UCSD-AML1 (cell line): ENCODE measurements around the gene KIAA0319L.

Experiments
- DNase-seq: peaks from one replicate; lab custom pipeline; 2025; ENCODE audit not compliant: unreplicated experiment; lab: John Stamatoyannopoulos, UW

KIAA0319L gene

GRCh38 chr1:35539073-35539823 lies 18.0 kb downstream of the KIAA0319L start:
- no peak for DNase-seq

GRCh38 chr1:35537806-35538205 lies 19.4 kb downstream of the KIAA0319L start:
- no peak for DNase-seq

- no peak for DNase-seq
Measured at GRCh38 chr1:35536556-35537162, 20.5 kb downstream of the KIAA0319L start.

DNA sequence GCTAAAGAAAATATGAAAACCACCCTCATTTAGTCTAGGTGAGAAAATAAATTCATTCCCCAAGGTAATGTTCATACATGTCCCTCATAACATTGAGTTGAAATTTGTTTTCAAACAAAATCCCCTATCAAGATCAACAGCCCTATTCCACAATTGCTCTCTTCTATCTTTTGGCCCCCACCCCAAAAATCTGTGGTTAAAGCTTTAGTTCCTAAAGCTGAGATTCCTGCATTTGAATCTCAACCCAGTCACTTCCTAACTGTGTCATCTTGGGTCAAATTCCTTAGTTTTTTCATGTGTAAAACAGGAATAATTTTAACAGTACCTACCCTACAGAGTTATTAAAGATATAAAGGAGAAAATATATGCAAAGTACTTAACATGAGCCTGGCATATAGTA lies 22.0 kb downstream of the KIAA0319L start:
- no peak for DNase-seq

DNA sequence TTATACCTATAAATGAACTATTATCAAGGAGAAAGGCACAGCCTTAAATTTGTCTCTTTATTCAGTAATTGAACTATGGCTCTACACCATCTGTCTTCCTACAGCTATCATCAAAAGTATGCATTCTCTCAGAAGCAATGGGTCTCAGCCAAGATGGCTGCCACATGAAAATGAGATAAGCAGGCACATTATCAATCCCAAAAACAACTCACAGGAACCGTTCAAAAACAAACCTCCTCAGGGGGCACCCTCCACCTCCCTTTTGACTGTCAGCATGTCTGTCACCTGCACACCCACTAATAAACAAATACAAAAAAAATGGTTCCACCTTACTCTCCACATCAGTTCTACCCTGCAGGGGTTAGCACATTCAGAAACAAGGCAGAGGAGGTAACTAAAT lies 23.6 kb downstream of the KIAA0319L start:
- no peak for DNase-seq

DNA sequence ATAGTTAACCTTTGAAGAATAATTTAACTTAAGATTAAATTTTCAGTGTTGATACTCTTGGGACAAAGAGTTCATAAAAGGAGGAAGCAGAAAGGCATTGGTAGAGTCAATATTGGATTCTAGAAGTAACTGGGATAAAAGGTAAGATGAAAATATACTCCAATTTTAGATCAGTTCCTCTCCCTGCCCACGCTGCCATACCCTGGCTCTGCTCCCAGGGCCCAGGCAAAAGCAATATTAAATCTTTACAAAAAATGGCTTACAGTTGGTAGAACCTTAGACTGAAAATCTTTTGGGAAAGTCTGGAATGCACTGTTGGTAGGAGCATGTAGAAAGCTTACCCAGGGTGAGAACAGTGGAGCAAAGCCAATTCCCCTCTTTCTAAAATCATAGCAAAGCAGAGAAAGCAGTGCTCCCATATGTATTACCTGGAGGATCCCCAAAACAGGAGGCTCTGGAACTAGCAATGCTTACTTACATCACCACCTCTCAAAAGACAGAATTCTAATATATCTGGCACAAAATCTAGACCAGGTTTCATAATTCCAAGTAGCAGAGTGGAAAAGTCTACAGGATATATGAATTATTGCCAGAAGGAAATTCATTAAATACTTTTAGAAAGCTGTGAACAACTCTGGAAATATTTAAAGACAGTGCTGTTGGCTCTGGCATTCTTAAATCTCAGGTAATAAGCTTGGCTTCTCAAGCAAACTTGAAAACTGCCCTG lies 24.5 kb downstream of the KIAA0319L start:
- no peak for DNase-seq

GRCh38 chr1:35531368-35531767 lies 25.8 kb downstream of the KIAA0319L start:
- no peak for DNase-seq

DNA sequence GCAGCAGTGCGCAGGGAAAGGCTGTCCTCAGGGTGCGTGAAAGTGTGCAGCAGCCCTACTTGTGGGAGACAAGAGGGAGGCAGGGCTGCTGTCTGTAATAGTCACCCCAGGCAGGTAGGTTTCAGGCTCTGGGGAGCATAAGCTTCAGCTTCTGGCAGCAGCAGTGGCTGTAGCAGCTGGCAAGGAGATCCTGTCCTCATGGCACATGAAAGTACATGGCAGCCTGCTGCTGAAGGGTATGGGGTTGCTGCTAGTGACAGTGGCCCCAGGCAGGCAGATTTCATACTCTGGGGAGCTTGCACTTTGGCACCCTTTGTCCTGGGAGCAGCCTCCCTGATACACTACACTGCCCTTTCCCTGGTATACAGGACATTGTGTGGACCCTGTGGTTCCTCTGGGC lies 26.3 kb downstream of the KIAA0319L start:
- no peak for DNase-seq

GRCh38 chr1:35530168-35530567 lies 27.0 kb downstream of the KIAA0319L start:
- no peak for DNase-seq

- no peak for DNase-seq
Measured at GRCh38 chr1:35524106-35524505, 33.1 kb downstream of the KIAA0319L start.

DNA sequence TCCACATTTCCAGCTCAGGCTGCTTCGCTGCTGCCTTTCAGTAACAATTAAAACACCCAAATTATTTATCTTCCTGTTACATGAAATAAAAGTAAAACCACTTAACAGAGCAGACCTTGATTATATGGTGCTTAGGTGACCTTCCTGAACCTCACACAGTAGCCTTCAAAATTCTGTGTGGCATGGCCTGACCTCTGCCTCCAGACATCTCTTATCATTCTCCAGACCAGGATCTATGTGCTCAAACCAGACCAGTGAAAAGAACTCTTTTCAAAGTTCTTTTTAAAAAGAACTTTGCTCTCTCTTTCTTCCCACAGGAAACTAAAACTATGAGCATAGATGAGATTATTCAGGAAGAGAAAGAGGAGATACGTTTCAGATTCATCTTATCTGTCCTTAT lies 37.8 kb downstream of the KIAA0319L start:
- no peak for DNase-seq

GRCh38 chr1:35518183-35518582 lies 39.0 kb downstream of the KIAA0319L start:
- no peak for DNase-seq

GRCh38 chr1:35511305-35511704 lies 45.9 kb downstream of the KIAA0319L start:
- no peak for DNase-seq

- DNase-seq, result no peak
Measured at GRCh38 chr1:35509558-35509957, 47.6 kb downstream of the KIAA0319L start.

DNA sequence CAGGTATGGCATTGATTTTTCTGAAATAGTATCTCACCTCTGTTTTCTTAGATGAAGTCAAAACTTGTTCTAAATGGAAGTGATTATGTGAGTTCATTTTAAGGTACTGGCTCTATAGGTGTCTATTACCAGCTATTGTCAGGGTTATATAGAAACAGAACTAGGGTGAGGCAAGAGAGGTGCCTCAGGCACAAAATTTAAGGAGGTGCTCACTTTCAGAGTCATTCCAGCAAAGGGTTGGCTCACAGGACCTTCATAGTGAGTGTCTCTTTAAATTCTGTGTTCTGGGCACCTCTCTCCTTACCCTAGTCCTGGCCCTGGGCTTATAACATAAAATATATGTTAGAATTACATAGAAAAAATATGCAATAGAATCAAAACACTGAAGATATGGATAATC lies 49.3 kb downstream of the KIAA0319L start:
- DNase-seq, result no peak

DNA sequence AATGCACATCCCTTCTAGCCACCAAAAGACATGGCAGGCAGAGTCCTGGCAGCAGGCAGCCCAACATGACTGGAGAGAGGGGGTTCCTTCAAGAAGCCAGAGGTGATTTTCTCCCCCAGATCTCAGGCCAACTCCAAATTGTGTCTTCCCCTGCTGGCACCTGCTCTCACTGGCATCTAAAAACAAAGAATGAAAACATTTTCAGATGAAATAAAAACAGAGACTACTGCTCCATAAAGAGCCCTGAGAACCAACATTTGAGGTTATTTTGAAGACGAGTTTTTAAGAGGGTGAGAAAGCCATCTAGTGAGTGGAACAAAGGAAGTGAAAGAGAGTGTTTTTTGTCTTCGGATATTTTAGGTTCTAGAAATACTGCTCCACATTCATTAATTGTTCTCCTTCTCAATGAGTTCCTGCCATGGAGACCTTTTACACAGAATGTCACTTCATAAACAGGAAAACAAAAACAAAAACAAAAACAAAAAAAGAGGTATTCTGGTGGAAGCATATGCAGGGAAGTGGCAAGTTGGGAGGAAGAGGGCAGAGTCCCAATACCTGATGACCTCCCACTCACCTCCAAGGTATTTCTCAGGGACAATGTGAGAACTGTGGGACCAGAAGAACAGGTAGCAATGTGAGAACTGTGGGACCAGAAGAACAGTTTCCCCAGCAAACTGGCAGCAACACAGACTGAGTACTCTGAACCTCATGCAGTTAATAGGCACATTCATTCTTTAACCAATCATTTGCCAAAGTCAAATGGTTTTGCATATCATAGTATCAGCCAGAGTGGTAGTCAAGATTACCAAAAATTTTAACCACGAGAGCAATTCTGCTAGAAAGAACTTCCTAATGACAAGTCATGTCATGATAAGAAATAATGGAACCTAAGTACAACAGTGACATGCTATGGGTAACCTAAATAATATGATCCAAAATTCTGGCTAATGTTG lies 50.0 kb downstream of the KIAA0319L start:
- no peak for DNase-seq

DNA sequence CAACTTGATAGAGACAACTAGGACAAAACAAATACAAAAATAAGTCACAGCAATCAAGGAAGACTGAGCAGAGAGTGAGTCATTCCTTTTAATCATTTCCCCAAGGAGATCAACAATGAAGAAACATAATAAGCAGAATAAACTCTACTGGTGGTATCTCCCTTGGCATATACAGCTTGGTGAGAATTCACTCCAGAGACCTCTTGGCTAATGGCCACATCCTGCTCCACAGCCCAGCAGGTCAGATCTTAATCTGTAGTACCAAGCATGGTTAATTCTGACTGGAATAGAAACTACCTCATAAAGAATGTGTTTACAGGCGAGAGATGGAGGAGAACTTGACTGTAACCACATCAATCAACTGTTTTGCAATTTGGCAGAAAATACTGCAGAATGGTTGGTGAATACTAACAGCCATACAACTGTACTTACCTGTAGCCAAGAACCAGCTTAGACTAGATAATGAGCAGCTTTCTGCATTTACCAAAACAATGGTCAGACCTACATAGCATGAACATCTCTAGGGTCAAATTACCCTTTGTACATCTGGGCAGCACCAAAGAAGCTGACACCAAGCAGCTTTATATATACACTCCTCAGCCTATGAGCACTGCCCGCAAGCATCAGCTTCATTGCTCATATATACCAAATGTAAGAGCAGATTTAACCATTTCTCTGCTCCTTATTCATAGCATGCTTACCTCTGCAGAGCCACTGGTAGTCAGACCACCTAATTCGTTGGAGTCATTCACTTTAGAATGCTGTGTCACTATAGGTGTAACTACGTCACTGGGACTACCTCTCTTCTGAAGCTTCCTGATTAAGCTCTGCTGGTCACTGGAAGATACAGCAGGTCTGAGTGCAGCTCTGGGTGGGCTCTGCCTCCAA lies 51.0 kb downstream of the KIAA0319L start:
- DNase-seq, result no peak

DNA sequence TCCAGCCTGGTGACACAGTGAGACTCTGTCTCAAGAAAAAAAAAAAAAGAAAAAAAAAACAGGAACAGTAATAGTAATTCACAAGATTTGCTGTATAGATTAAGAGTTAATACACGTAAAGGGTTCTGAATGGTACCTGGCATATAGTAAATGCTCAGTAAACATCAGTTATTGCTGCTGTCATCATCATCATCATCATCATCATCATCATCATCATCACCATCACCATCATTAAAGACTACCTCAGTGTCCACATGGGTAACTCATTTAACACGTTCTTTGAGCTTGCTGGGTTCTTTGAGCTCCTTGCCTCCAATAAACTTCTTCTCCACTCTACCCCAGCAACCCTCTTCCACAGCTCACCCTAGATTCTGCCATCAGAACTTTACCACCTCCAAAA lies 55.0 kb downstream of the KIAA0319L start:
- no peak for DNase-seq

GRCh38 chr1:35500439-35500838 lies 56.8 kb downstream of the KIAA0319L start:
- DNase-seq, result no peak

- no peak for DNase-seq
Measured at GRCh38 chr1:35499652-35500176, 57.5 kb downstream of the KIAA0319L start.
